Activated naive CD8-positive, alpha-beta T cell treated with anti-CD3 and anti-CD28 coated beads, Interleukin-2, amount 10 ng/mL, durations not matched to agents 7 days and 5 days (primary cell): ENCODE measurements around the gene ABR. TPM values are rescaled to one million over a fixed set of nuclear protein-coding genes. Genes with fewer than 3 reads are reported as not detected.
"Not testable (repeated sequence)": the region's sequence is repeated elsewhere in the genome, so short reads cannot be mapped to it uniquely, and the experiment has no call there.

Experiments used
- ATAC-seq: fragments of 150-1000 bp; cut with Tn5 transposase; one replicate; pipeline ENCODE4 v1.10.0; 2021; ENCODE audit warnings: low read depth, moderate library complexity
- POLR2A ChIA-PET: fragments of 350-600 bp; sonication (Branson Sonifier 250); formaldehyde crosslinking; loops from one replicate; lab custom pipeline; 2021; ENCODE audit warnings: antibody characterized with exemption; lab: Charles Lee
- DNase-seq: peaks from one replicate; pipeline ENCODE4 v3.0.0; 2021
- H3K27ac Mint-ChIP-seq: one replicate; pipeline ENCODE4 v1.8.0; 2022; ENCODE audit warnings: mild to moderate bottlenecking, mixed read lengths
- H3K27me3 Mint-ChIP-seq: one replicate; pipeline ENCODE4 v1.8.0; 2022; ENCODE audit warnings: mild to moderate bottlenecking, moderate library complexity, mixed read lengths
- H3K36me3 Mint-ChIP-seq: one replicate; pipeline ENCODE4 v1.8.0; 2021; ENCODE audit warnings: mild to moderate bottlenecking, mixed read lengths
- H3K4me1 Mint-ChIP-seq: one replicate; pipeline ENCODE4 v1.8.0; 2021; ENCODE audit warnings: mixed read lengths
- H3K4me3 Mint-ChIP-seq: one replicate; pipeline ENCODE4 v1.8.0; 2022; ENCODE audit warnings: mild to moderate bottlenecking, moderate library complexity, mixed read lengths
- H3K9me3 Mint-ChIP-seq: one replicate; pipeline ENCODE4 v1.8.0; 2021; ENCODE audit warnings: mixed read lengths
- total RNA-seq, 2 experiments: library from RNA; stranded (reverse); gene quantifications; one replicate each; pipeline ENCODE4 v1.2.3, GENCODE V29; 2021

Gene ABR
- total RNA-seq, 2 experiments from 2014 or later: 156 to 158 TPM

DNA sequence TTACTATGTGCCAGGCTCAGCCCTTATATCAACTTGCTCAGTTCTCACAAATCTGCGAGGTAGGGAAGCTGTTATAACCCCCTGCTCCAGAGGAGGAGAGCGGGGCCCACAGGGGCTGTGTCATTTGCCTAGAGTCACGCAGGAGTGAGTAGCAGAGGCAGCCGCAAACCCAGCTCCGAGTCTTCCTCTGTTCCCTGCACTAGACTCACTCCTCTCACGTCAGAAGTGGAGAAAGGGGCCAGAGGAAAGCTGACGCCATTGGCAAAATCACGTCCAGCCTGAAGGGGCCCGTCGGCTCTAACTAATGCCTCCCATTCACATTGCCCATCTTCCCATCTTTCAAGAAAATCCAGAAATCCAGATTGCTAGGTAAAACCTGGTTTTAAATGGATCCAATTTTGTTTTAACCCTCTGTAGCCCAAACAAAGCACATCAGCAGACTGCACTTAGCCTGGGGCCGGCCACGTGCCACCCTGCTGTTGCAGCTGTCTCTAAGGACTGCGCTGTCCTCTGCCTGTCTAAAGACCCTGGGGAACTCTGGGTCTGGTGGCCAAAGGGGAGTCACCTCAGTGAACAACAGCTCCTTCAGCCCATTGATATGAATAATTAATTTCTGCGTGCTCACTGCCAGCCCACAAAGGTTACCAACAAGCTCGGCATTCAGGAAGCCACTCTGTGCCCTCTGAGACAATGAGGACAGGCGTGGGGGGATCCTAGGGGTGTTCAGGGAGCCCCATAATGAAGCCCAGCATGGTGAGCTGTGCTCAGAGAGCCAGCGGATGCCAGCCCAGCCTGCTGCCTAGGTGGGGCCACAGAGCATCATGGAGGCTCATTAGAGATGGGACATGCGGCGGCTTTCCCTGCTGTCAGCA is 36.7 kb upstream of the ABR start:
- H3K4me3 Mint-ChIP-seq: no peak overlapping the region
- H3K4me1 Mint-ChIP-seq: no peaks in the 10 kb centered on the region
- H3K36me3 Mint-ChIP-seq: no peaks in the 10 kb centered on the region
- no peak for DNase-seq
- peaks cover 3% of the 10 kb centered on the region for H3K27me3 Mint-ChIP-seq
- H3K9me3 Mint-ChIP-seq: no peaks in the 10 kb centered on the region
- POLR2A ChIA-PET: no interaction called here
- ATAC-seq: no peak
- no peak overlapping the region for H3K27ac Mint-ChIP-seq

DNA sequence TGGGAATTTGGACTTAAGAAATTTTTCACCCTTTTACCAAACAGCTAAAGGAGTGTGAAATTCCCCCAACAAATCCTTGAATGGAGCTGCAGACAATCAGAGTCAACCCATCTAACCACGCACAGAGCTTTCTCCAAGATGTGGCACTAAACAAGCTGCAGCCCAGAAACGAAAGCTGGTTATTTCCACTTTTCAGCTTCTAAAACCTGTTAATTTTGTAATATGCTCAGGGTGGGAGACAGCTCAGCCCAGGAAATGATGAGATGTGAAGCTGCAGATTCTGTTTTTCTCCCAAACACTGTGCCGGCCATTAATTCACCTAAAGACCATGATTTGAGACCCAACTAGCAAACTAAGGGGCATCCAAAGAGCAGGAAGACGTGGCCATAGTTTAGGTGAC is 33.2 kb upstream of the ABR start:
- POLR2A ChIA-PET: interaction anchor here (0.9 to 1.2 kb wide), 4 partner anchors 12 to 47 kb away, joined by 3 read pairs; no protein-coding TSS in a partner anchor
- Mint-ChIP-seq H3K36me3 (no peaks in the 10 kb centered on the region), H3K4me1 (peaks cover 4% of the 10 kb centered on the region), H3K9me3 (no peaks in the 10 kb centered on the region), H3K27me3 (peaks cover 9% of the 10 kb centered on the region), H3K4me3 (no peak overlapping the region), H3K27ac (no peak overlapping the region)
- no peak for ATAC-seq
- DNase-seq: no peak

DNA sequence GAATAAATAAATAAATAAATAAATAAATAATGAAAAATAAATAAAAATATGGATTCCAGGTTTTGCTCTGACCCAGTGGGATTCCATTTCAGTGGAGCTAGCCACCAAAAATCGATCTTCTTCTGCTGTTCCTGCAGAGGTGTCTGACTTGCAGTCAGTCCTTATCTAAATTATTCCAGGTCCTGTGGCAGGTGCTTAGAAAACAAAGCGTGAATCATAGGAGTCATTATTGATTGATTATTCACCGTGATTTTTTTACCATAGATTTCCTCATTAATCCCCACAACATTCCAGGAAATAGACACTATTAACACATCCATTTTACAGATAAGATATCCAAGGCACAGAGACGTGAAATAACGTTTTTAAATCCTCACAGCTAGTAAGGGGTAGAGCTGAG is 31.5 kb upstream of the ABR start:
- Mint-ChIP-seq H3K36me3 (no peaks in the 10 kb centered on the region), H3K4me3 (no peak overlapping the region), H3K27ac (no peak overlapping the region), H3K9me3 (no peaks in the 10 kb centered on the region), H3K27me3 (peaks cover 9% of the 10 kb centered on the region), H3K4me1 (peaks cover 6% of the 10 kb centered on the region)
- DNase-seq (no peak), ATAC-seq (no peak)
- POLR2A ChIA-PET: no interaction called here

DNA sequence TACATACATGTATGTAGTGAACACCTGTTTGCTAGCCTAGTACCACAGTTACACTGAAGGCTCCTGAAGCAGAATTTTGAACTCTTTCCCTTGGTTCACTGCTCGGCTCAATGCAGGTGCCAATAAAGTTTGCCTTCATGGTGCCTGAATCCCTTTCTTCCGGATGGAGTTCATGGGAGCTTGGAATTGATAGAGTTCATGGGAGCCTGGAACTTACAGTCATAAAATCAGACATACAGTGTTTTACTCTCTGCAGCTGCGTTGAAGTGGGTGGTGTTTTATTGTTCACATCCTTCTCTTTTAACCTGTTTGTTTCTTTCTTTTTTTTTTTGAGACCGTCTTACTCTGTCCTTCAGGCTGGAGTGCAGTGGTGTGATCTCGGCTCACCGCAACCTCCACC is 29.2 kb upstream of the ABR start:
- H3K27ac Mint-ChIP-seq: no peak overlapping the region
- ATAC-seq (no peak), DNase-seq (no peak)
- H3K36me3 Mint-ChIP-seq: peaks cover 2% of the 10 kb centered on the region
- H3K9me3 Mint-ChIP-seq: no peaks in the 10 kb centered on the region
- H3K4me1 Mint-ChIP-seq: peaks cover 8% of the 10 kb centered on the region
- H3K4me3 Mint-ChIP-seq: no peak overlapping the region
- POLR2A ChIA-PET: no interaction called here
- H3K27me3 Mint-ChIP-seq: peaks cover 7% of the 10 kb centered on the region

DNA sequence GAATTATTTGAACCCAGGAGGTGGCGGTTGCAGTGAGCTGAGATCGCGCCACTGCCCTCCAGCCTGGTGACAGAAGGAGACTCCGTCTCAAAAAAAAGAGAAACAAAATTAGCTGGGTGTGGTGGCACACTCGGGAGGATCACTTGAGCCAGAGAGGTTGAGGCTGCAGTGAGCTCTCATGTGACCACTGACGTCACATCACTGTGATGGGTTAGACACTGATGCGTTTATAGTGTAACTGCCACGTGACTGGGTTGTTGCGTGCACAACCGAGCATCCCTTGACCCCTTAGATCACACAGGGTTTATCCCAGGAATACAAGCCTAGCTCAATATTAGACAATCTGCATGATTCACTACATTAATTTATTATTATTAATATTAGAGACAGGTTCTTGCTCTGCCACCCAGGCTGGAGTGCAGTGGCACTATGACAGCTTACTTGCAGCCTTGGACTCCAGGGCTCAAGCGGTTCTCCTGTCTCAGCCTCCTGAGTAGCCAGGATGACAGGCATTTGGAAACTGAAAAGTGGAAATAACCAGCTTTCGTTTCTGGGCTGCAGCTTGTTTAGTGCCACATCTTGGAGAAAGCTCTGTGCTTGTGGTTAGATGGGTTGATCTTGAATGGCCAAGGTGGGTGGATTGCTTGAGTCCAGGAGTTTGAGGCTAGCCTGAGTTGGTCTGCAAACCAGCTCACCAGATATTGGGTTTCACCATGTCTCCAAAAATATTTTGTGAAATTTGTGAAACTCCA is 26.4 kb upstream of the ABR start:
- no peak for DNase-seq
- peaks cover 4% of the 10 kb centered on the region for H3K36me3 Mint-ChIP-seq
- peaks cover 19% of the 10 kb centered on the region for H3K4me1 Mint-ChIP-seq
- no peaks in the 10 kb centered on the region for H3K9me3 Mint-ChIP-seq
- no peak overlapping the region for H3K27ac Mint-ChIP-seq
- POLR2A ChIA-PET: interaction anchor here (0.8 to 1.3 kb wide), 2 partner anchors 23 to 24 kb away, joined by 3 read pairs; no protein-coding TSS in a partner anchor
- no peak overlapping the region for H3K4me3 Mint-ChIP-seq
- H3K27me3 Mint-ChIP-seq: peaks cover 7% of the 10 kb centered on the region
- ATAC-seq: no peak

DNA sequence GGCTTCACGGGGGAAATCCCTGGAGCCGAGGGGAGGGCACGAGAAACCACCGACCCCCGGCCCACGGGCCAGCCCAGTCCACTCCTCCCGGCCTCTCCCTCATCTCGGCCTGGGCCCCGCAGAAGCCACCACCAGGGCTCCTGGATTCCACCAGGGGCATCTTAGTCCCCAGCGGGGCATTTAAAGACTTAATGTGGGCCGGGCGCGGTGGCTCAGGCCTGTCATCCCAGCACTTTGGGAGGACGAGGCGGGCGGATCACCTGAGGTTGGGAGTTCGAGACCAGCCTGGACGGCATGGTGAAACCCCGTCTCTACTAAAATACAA is 24.1 kb upstream of the ABR start:
- no peak overlapping the region for H3K27ac Mint-ChIP-seq
- peaks cover 4% of the 10 kb centered on the region for H3K36me3 Mint-ChIP-seq
- no peak for DNase-seq
- no peaks in the 10 kb centered on the region for H3K9me3 Mint-ChIP-seq
- H3K4me3 Mint-ChIP-seq: peak overlapping the region; percentile 49
- peaks cover 36% of the 10 kb centered on the region for H3K4me1 Mint-ChIP-seq
- ATAC-seq: no peak
- no peaks in the 10 kb centered on the region for H3K27me3 Mint-ChIP-seq
- POLR2A ChIA-PET: no interaction called here

DNA sequence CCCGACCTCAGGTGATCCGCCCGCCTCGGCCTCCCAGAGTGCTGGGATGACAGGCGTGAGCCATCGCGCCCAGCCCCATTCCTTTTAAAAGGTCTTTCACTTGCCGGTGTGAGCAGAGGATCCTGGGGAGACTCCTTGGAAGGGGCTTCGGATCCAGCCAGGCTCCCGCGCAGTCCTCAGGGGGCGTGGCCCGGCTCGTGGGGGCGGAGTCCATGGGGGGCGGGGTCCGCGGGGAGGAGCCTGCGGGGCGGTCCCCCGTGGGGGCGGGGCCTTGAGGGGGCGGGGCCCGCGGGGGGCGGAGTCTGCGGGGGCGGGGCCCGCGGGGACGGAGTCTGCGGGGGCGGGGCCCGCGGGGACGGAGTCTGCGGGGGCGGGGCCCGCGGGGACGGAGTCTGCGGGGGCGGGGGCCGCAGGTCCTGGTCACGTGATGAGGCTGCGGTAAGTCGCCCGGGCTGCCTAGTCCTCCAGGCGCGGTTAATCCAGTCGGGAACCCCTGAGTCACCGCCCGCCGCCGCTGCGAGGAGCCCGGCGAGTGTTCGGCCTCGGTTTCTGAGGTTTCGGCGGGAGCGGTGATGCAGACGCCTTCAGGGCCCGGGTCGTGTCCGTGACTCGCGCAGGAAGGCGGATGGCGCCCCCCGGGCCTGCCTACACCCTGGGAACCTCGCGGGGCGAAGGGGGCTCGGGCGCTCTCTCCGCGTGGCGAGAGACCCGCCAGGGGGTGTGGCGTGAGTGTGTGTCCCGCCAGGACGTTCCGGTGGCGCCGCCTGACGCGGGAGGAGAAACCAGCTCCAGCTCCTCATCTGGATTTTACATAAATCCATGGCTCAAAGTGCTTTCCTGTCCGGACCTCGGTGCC is 23.6 kb upstream of the ABR start:
- Mint-ChIP-seq H3K4me3 (peak overlapping the region; percentile 19), H3K27ac (no peak overlapping the region)

DNA sequence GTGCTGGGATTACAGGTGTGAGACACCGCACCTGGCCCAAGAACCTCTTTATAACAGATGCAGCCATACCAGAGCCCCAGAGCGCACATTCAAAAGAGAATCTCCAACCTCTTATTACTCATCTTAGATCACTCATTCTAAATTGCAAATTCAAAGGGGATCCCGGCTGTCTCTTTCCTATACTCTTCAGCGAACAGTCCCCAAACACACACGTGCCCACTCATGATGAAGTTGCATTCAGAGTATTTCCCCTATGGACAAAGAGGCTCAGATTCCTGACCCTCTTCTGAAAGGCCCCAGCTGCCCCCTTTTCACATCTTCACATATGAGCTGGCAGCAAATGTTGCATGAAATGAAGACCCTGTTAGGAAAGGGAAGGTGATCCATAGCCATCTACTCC is 22.5 kb upstream of the ABR start:
- ATAC-seq: no peak
- Mint-ChIP-seq H3K4me3 (peak overlapping the region; percentile 73), H3K27ac (peak overlapping the region; percentile 91), H3K27me3 (no peaks in the 10 kb centered on the region), H3K36me3 (peaks cover 4% of the 10 kb centered on the region), H3K9me3 (no peaks in the 10 kb centered on the region), H3K4me1 (peaks cover 52% of the 10 kb centered on the region)
- no peak for DNase-seq
- POLR2A ChIA-PET: no interaction called here

More for the DNA sequence above, 23.6 kb upstream of the ABR start:
- Mint-ChIP-seq H3K36me3 (peaks cover 4% of the 10 kb centered on the region), H3K4me1 (peaks cover 41% of the 10 kb centered on the region), H3K9me3 (no peaks in the 10 kb centered on the region), H3K27me3 (no peaks in the 10 kb centered on the region)
- POLR2A ChIA-PET: no interaction called here
- DNase-seq (peak; percentile 73), ATAC-seq (no peak)

DNA sequence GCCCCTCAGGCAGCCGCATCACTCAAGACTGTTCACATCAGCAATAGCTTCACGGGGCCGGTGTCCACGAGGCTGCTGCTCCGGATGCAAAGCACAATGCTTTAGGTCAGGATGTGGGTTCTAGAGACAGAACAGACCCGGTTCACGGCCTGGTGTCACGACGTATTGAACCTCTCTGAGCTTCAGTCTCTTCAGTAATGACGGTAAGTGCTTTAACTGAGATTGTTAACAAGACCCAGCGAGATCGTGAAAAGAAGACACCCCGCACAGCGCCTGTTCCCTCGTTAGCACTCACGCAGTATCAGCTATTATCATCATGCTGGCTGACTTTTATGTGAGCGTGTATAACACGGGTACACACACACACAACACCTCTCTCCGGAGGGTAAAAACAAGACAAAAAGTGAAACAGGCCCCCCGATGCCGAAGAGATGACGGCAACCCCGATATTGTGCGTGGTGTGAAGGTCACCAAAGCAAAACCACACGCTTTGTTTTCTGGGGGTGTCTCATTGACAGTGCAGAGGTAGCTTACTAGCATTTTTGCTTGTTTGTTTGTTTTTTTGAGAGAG is 21.4 kb upstream of the ABR start:
- POLR2A ChIA-PET: interaction anchor here (0.6 to 1.5 kb wide), 8 partner anchors 12 to 205 kb away, joined by 3 to 8 read pairs (median 4); partner anchors contain the start of gene TIMM22
- Mint-ChIP-seq H3K4me3 (peak overlapping the region; percentile 73), H3K9me3 (no peaks in the 10 kb centered on the region), H3K36me3 (peaks cover 5% of the 10 kb centered on the region), H3K27ac (peak overlapping the region; percentile 91), H3K27me3 (no peaks in the 10 kb centered on the region), H3K4me1 (peaks cover 57% of the 10 kb centered on the region)
- ATAC-seq (peak; percentile 80), DNase-seq (peak; percentile 69)

DNA sequence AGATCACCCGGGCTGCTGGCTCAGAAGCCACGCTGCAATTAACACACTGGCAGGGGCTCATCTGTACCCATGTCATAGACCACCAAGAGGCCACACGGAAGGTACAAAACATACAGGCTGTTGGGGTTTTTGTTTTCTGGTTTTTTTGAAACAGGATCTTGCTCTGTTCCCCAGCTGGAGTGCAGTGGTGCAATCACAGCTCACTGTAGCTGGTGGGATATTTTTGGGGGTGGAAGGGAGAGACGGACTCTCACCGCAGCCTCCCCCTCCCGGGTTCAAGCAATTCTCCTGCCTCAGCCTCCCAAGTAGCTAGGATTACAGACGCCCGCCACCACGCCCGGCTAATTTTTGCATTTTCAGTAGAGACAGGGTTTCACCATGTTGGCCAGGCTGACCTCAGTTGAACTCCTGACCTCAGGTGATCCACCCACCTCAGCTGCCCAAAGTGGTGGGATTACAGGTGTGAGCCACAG is 19.5 kb upstream of the ABR start:
- POLR2A ChIA-PET: interaction anchor here (0.6 to 1.5 kb wide), 2 partner anchors 45 to 77 kb away, joined by 4 read pairs; no protein-coding TSS in a partner anchor
- not testable (repeated sequence) for ATAC-seq, H3K27me3 Mint-ChIP-seq, H3K9me3 Mint-ChIP-seq, H3K36me3 Mint-ChIP-seq, DNase-seq
- Mint-ChIP-seq H3K4me1 (peaks cover 59% of the 10 kb centered on the region), H3K27ac (peak overlapping the region; percentile 85), H3K4me3 (peak overlapping the region; percentile 61)

DNA sequence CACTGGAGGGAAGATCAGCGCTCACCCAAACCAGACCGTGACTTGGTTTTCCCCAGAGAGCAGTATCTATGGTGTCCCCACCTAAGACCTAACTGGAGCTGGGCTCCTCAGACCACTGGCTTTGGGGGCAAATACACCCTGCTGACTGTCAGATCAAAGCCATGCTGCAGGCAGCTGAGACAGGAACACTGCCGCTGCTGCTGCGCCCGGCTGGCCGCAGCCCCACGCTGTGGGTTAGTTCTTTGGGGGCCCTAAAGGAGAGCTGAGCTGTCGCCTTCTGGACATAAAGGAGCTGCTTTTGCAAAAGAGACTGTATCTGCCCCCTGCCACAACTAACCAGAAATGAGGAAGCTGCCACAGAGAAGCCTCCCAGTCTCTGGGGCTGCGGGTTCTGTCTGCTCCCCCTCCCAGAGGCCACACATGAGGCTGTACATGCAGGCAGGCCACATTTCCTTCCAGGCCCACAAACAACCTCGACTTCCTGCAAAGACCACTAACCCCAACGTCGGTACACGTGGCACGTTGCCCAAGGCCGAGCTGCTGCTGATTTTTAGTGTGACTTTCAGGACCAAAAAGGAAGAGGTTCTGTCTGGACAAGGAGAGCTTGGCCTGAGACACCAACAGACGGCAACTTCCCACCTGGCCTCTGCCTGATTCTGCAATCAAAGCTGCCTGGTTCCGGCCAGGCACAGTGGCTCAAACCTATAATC is 18.2 kb upstream of the ABR start:
- Mint-ChIP-seq H3K4me3 (peak overlapping the region; percentile 70), H3K27ac (peak overlapping the region; percentile 94), H3K9me3 (no peaks in the 10 kb centered on the region), H3K27me3 (no peaks in the 10 kb centered on the region), H3K36me3 (peaks cover 4% of the 10 kb centered on the region), H3K4me1 (peaks cover 67% of the 10 kb centered on the region)
- peak; percentile 79 for DNase-seq
- peak; percentile 71 for ATAC-seq
- POLR2A ChIA-PET: interaction anchor here (0.5 to 1.6 kb wide), 11 partner anchors 11 to 525 kb away, joined by 3 to 10 read pairs (median 4); no protein-coding TSS in a partner anchor

DNA sequence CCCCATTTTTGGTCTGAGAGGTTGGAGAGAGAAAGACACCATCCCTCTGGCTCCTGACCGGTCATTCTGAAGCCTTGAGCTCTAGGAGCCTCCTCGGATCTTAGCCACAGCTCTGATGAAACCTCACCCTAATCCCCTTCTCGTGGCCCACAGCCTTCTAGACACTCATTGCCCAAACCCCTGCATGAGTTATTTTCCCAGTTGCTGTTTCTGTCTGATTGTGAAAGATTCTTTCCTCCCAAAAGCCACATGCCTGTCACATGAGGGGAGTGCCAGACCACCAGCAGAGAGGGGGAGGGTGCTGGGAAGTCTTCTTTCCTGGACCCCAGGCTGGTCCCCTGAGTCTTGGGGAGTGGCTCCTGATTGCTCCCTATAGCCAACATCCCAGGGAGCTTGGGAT is 17.6 kb upstream of the ABR start:
- no peak for ATAC-seq
- POLR2A ChIA-PET: interaction anchor here (1.1 to 1.6 kb wide), 4 partner anchors 15 to 87 kb away, joined by 4 to 10 read pairs (median 6); no protein-coding TSS in a partner anchor
- peak overlapping the region; percentile 70 for H3K4me3 Mint-ChIP-seq
- peaks cover 3% of the 10 kb centered on the region for H3K36me3 Mint-ChIP-seq
- DNase-seq: no peak
- H3K4me1 Mint-ChIP-seq: peaks cover 66% of the 10 kb centered on the region
- no peaks in the 10 kb centered on the region for H3K9me3 Mint-ChIP-seq
- no peaks in the 10 kb centered on the region for H3K27me3 Mint-ChIP-seq
- H3K27ac Mint-ChIP-seq: peak overlapping the region; percentile 94
